Trophoblast cell (in vitro differentiated cells and primary cell): ENCODE data around the gene ST14. TPM values are rescaled to one million over a fixed set of nuclear protein-coding genes. Genes with fewer than 3 reads are reported as not detected.
A peak's percentile ranks its signal among the peaks of the same experiment; 100 is the strongest.

ENCODE experiments used
- DNase-seq, 2 donors: peaks; one replicate each; pipeline ENCODE4 v3.0.0-alpha.2; 2016
- H2AFZ ChIP-seq: 2 replicates; pipeline ENCODE4 v1.6.1; 2013; ENCODE audit warnings: low read length, moderate library complexity, mild to moderate bottlenecking; ENCODE audit not compliant: insufficient read depth, poor library complexity
- H2AK5ac ChIP-seq: 2 replicates; pipeline ENCODE4 v1.6.1; 2013; ENCODE audit warnings: mild to moderate bottlenecking, low read length
- H2BK120ac ChIP-seq: 2 replicates; pipeline ENCODE4 v1.6.1; 2013; ENCODE audit warnings: low read length, mild to moderate bottlenecking, moderate library complexity; ENCODE audit not compliant: insufficient read depth, poor library complexity
- H2BK12ac ChIP-seq: 2 replicates; pipeline ENCODE4 v1.6.1; 2013; ENCODE audit warnings: mild to moderate bottlenecking, low read length, moderate library complexity
- H2BK5ac ChIP-seq: 2 replicates; pipeline ENCODE4 v1.6.1; 2013; ENCODE audit warnings: low read length, low read depth, moderate library complexity, mild to moderate bottlenecking; ENCODE audit not compliant: poor library complexity
- H3K14ac ChIP-seq: 2 replicates; pipeline ENCODE4 v1.6.1; 2013; ENCODE audit warnings: mild to moderate bottlenecking, low read length
- H3K18ac ChIP-seq: 2 replicates; pipeline ENCODE4 v1.6.1; 2013; ENCODE audit warnings: mild to moderate bottlenecking, low read length
- H3K23ac ChIP-seq: 2 replicates; pipeline ENCODE4 v1.6.1; 2013; ENCODE audit warnings: low read length
- H3K27ac ChIP-seq: 2 replicates; pipeline ENCODE4 v1.5.1; 2013; ENCODE audit warnings: low read depth, mild to moderate bottlenecking, inconsistent platforms, low read length, moderate library complexity
- H3K27me3 ChIP-seq: 2 replicates; pipeline ENCODE4 v1.6.1; 2013; ENCODE audit warnings: inconsistent platforms, mild to moderate bottlenecking, low read length, moderate library complexity; ENCODE audit not compliant: insufficient read depth
- H3K36me3 ChIP-seq, 2 experiments: 1 replicate in 1 of 2; 2 replicates in 1 of 2; pipeline ENCODE4 v1.6.1; 2013; ENCODE audit warnings: low read length in 2 of 2, mild to moderate bottlenecking in 2 of 2, moderate library complexity in 1 of 2; ENCODE audit not compliant: insufficient read depth in 2 of 2, control insufficient read depth in 1 of 2
- H3K4ac ChIP-seq: 2 replicates; pipeline ENCODE4 v1.6.1; 2013; ENCODE audit warnings: low read depth, mild to moderate bottlenecking, low read length, moderate library complexity
- H3K4me1 ChIP-seq, 2 experiments: 1 replicate in 1 of 2; 2 replicates in 1 of 2; pipeline ENCODE4 v1.6.1; 2013; ENCODE audit warnings: low read length in 2 of 2, mild to moderate bottlenecking in 2 of 2, moderate library complexity in 1 of 2; ENCODE audit not compliant: insufficient read depth in 2 of 2, control insufficient read depth in 1 of 2
- H3K4me2 ChIP-seq: 2 replicates; pipeline ENCODE4 v1.6.1; 2013; ENCODE audit warnings: inconsistent platforms, mild to moderate bottlenecking, low read length, moderate library complexity
- H3K4me3 ChIP-seq: 2 replicates; pipeline ENCODE4 v1.5.1; 2013; ENCODE audit warnings: mild to moderate bottlenecking, low read depth, low read length, inconsistent platforms
- H3K79me1 ChIP-seq: one replicate; pipeline ENCODE4 v1.6.1; 2013; ENCODE audit warnings: low read length
- H3K79me2 ChIP-seq: 2 replicates; pipeline ENCODE4 v1.6.1; 2013; ENCODE audit warnings: low read length, mild to moderate bottlenecking; ENCODE audit not compliant: control insufficient read depth, insufficient read depth, poor library complexity
- H3K9ac ChIP-seq: 2 replicates; pipeline ENCODE4 v1.6.1; 2013; ENCODE audit warnings: mild to moderate bottlenecking, low read length
- H3K9me3 ChIP-seq: 2 replicates; pipeline ENCODE4 v1.6.1; 2013; ENCODE audit warnings: low read depth, mild to moderate bottlenecking, control low read depth, inconsistent platforms, low read length; ENCODE audit not compliant: insufficient read depth
- H4K12ac ChIP-seq: 2 replicates; pipeline ENCODE4 v1.6.1; 2013; ENCODE audit warnings: low read depth, mild to moderate bottlenecking, low read length, moderate library complexity
- H4K8ac ChIP-seq: 2 replicates; pipeline ENCODE4 v1.6.1; 2013; ENCODE audit warnings: low read depth, mild to moderate bottlenecking, low read length, moderate library complexity
- H4K91ac ChIP-seq: one replicate; pipeline ENCODE4 v1.6.1; 2013; ENCODE audit warnings: low read depth, mild to moderate bottlenecking, low read length, moderate library complexity
- WGBS: extraction: QIAGEN DNeasy Blood & Tissue Kit; methylation state at CpG from one replicate; pipeline ENCODE4 v1.1.7; 2013; ENCODE audit warnings: missing lambda C conversion rate; ENCODE audit not compliant: insufficient read length, insufficient coverage; ENCODE audit errors: extremely low coverage; 5-methylcytosine and 5-hydroxymethylcytosine counted together
- polyA plus RNA-seq: library from polyadenylated mRNA; stranded (reverse); fragments of 200-250 nt; gene quantifications from 2 replicates; pipeline ENCODE4 v1.2.3, GENCODE V29; 2013

ST14 gene
- 8.4 and 11.2 TPM in 2 replicates for polyA plus RNA-seq

- WGBS = no CpG with 5 or more reads among the region's 89 CpGs
- no peak within 1 kb of the TSS for H3K9ac ChIP-seq
These were observed at the start of gene ST14 for GRCh38 chr11:130159657-130160497. ST14 (plus strand) TSS chr11:130159782; CDS start chr11:130159980, 198 bp downstream.

GRCh38 chr11:130110339-130111108 is 49.1 kb upstream of the ST14 start:
- Histone ChIP-seq H3K4me1 (no peaks in the 10 kb centered on the region), H2AK5ac (no peak overlapping the region), H4K12ac (no peak overlapping the region), H3K9ac (no peak overlapping the region), H4K8ac (no peak overlapping the region), H2BK12ac (no peak overlapping the region), H3K4me2 (no peak overlapping the region), H3K79me1 (no peaks in the 10 kb centered on the region), H3K36me3 (peaks cover 4 to 22% of the 10 kb centered on the region in 2 experiments), H3K4me3 (no peak overlapping the region), H3K27me3 (no peaks in the 10 kb centered on the region), H3K9me3 (no peaks in the 10 kb centered on the region), H2AFZ (no peak overlapping the region), H3K4ac (no peak overlapping the region), H2BK5ac (no peak overlapping the region), H4K91ac (no peak overlapping the region), H3K18ac (no peak overlapping the region), H3K14ac (no peak overlapping the region), H2BK120ac (no peak overlapping the region), H3K23ac (no peak overlapping the region), H3K27ac (no peak overlapping the region), H3K79me2 (no peaks in the 10 kb centered on the region)
- no CpG with 5 or more reads among the region's 7 CpGs for WGBS
- no peak for DNase-seq

More at GRCh38 chr11:130159657-130160497, at the start of gene ST14:
- H3K27me3 ChIP-seq = peaks cover 32% of the 10 kb centered on the region
- H4K91ac ChIP-seq = peak within 1 kb of the TSS; percentile 41
- H3K18ac ChIP-seq = no peak within 1 kb of the TSS
- H2BK12ac ChIP-seq = no peak within 1 kb of the TSS
- no peak within 1 kb of the TSS for H4K12ac ChIP-seq
- no peak within 1 kb of the TSS for H2AK5ac ChIP-seq
- DNase-seq = peak in 1 of 2 donors; percentile 40
- H3K79me2 ChIP-seq = no peaks in the 10 kb centered on the region
- no peak within 1 kb of the TSS for H2BK120ac ChIP-seq
- peak within 1 kb of the TSS; percentile 13 for H4K8ac ChIP-seq
- no peaks in the 10 kb centered on the region for H3K79me1 ChIP-seq
- no peak within 1 kb of the TSS for H3K23ac ChIP-seq
- H3K4me3 ChIP-seq = peak within 1 kb of the TSS; percentile 49
- H3K4ac ChIP-seq = no peak within 1 kb of the TSS
- H3K36me3 ChIP-seq = no peaks in the 10 kb centered on the region
- peak within 1 kb of the TSS; percentile 83 for H2AFZ ChIP-seq
- H3K4me2 ChIP-seq = peak within 1 kb of the TSS; percentile 85
- H3K4me1 ChIP-seq = peaks cover 7 to 18% of the 10 kb centered on the region in 2 experiments
- peaks cover 2% of the 10 kb centered on the region for H3K9me3 ChIP-seq
- no peak within 1 kb of the TSS for H3K27ac ChIP-seq
- no peak within 1 kb of the TSS for H2BK5ac ChIP-seq
- peak within 1 kb of the TSS; percentile 33 for H3K14ac ChIP-seq

- WGBS = no CpG with 5 or more reads among the region's 10 CpGs
- no peak overlapping the region for H3K14ac ChIP-seq
- no peak overlapping the region for H2BK120ac ChIP-seq
- H3K9ac ChIP-seq = no peak overlapping the region
- no peak overlapping the region for H3K18ac ChIP-seq
- H2AFZ ChIP-seq = no peak overlapping the region
- no peak overlapping the region for H3K23ac ChIP-seq
- H3K9me3 ChIP-seq = no peaks in the 10 kb centered on the region
- H3K79me1 ChIP-seq = no peaks in the 10 kb centered on the region
- no peak overlapping the region for H4K12ac ChIP-seq
- H4K91ac ChIP-seq = no peak overlapping the region
- peak; percentile 50 to 81 for DNase-seq
- H3K4me3 ChIP-seq = no peak overlapping the region
- H3K27ac ChIP-seq = no peak overlapping the region
- H3K36me3 ChIP-seq = peaks cover 7 to 25% of the 10 kb centered on the region in 2 experiments
- no peak overlapping the region for H2AK5ac ChIP-seq
- H3K27me3 ChIP-seq = no peaks in the 10 kb centered on the region
- no peak overlapping the region for H3K4ac ChIP-seq
- no peaks in the 10 kb centered on the region for H3K79me2 ChIP-seq
- no peak overlapping the region for H3K4me2 ChIP-seq
- H2BK12ac ChIP-seq = no peak overlapping the region
- no peaks in the 10 kb centered on the region for H3K4me1 ChIP-seq
- H2BK5ac ChIP-seq = no peak overlapping the region
- H4K8ac ChIP-seq = no peak overlapping the region
These were observed 47.3 kb upstream of the ST14 start for GRCh38 chr11:130112071-130112830.

GRCh38 chr11:130114281-130114680 is 45.3 kb upstream of the ST14 start:
- H4K8ac ChIP-seq = no peak overlapping the region
- no peak overlapping the region for H2BK5ac ChIP-seq
- no peak for DNase-seq
- H2AK5ac ChIP-seq = no peak overlapping the region
- no peak overlapping the region for H2BK12ac ChIP-seq
- H3K27me3 ChIP-seq = no peaks in the 10 kb centered on the region
- no peak overlapping the region for H3K27ac ChIP-seq
- no peaks in the 10 kb centered on the region for H3K9me3 ChIP-seq
- H2BK120ac ChIP-seq = no peak overlapping the region
- no peak overlapping the region for H3K4me2 ChIP-seq
- H2AFZ ChIP-seq = no peak overlapping the region
- H3K4ac ChIP-seq = no peak overlapping the region
- H3K79me2 ChIP-seq = no peaks in the 10 kb centered on the region
- H3K18ac ChIP-seq = no peak overlapping the region
- no peaks in the 10 kb centered on the region for H3K4me1 ChIP-seq
- H3K79me1 ChIP-seq = no peaks in the 10 kb centered on the region
- no peak overlapping the region for H3K14ac ChIP-seq
- no peak overlapping the region for H3K23ac ChIP-seq
- H3K4me3 ChIP-seq = no peak overlapping the region
- H3K36me3 ChIP-seq = peaks cover 7 to 31% of the 10 kb centered on the region in 2 experiments
- H4K91ac ChIP-seq = no peak overlapping the region
- no peak overlapping the region for H4K12ac ChIP-seq
- H3K9ac ChIP-seq = no peak overlapping the region
- WGBS = no CpG with 5 or more reads among the region's 5 CpGs
